Retinal pigment epithelial cell (primary cell): ENCODE measurements around the gene ITFG1.
A peak's percentile ranks its signal among the peaks of the same experiment; 100 is the strongest.

ENCODE experiments used
- DNase-seq: peaks from one replicate; pipeline ENCODE4 v3.0.0-alpha.2; 2010; ENCODE audit warnings: low read depth
- H3K4me3 ChIP-seq: 2 replicates; pipeline ENCODE4 v1.5.1; 2011; ENCODE audit warnings: mild to moderate bottlenecking, low read length, control low read depth, moderate library complexity
- CTCF ChIP-seq: conservative IDR thresholded peaks from 2 replicates; pipeline ENCODE4 v1.5.1; 2011; ENCODE audit warnings: low read depth, low read length, control low read depth, inconsistent platforms

The ITFG1 gene

DNA sequence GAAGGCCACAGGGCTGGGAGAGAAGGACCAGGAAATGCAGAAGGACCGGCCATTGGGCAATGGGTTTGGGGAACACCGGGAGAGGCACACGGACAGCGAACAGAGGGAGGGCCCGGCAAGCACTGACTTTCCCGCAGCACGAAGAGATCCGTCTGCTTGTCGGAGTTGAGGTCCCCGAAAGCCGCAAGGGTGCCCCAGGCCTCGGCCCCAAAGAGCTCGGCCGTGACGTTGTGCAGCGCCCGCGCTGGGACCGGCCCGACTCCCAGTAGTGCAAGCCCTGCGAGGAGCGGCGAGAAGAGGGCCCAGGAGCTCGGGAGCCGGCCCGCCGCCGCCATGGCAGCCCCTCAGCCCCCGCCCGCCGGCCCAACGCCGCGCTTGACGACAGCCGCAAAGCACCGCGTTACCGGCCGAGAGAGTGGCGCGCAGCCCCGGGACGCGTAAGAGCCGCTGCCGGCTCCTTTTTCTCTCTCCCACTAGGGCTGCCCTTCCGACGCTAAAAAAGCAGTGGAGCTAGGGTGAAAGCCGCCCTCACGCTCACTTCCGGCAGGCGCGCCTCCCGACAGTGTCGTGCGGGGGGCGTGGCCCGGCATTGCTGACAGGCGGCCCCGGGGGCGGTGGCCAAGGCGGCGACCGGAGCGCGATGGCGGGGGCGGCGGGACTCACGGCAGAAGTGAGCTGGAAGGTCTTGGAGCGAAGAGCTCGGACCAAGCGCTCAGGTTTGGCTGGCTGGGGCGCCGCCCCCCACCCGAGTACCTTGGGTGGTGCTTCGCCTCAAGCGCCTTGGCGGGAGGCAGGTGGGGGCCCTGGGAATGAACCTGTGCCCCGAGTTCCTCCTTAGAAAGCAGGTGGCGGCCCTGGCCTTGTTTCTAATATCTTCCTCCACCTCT, at the start of gene ITFG1, which contains the start of gene PHKB:
Gene ITFG1 (minus strand): TSS at position 353 of the 887 bp plus-strand sequence. CDS start 18 bp downstream, at position 335.
Gene PHKB (plus strand): TSS at position 621 of the 887 bp plus-strand sequence. CDS start 20 bp downstream, at position 641.
- TF ChIP-seq CTCF, result no peak
- DNase-seq, result peak; percentile 76
- peak within 1 kb of the TSS; percentile 82 for H3K4me3 ChIP-seq

DNA sequence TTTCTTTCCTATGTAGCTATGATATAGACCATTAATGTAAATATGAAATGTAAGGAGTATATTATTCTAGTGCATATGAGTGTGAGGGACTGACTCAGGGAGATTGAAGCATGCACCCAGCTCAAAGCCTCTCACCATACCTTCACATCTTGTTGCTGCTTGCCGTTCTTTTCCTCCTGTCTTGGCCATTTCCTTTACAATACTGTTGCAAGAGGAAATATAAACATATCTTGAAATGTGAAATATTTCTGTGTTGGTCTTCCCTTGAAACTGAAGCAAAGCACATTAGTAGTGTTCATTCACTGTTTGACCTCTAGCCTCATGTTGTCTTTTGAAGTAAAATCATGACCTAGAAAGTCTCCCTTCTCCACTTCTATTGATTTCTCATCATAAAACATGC, 46.8 kb upstream of the ITFG1 start:
- H3K4me3 ChIP-seq, result no peak overlapping the region
- DNase-seq, result no peak
- no peak for TF ChIP-seq CTCF

DNA sequence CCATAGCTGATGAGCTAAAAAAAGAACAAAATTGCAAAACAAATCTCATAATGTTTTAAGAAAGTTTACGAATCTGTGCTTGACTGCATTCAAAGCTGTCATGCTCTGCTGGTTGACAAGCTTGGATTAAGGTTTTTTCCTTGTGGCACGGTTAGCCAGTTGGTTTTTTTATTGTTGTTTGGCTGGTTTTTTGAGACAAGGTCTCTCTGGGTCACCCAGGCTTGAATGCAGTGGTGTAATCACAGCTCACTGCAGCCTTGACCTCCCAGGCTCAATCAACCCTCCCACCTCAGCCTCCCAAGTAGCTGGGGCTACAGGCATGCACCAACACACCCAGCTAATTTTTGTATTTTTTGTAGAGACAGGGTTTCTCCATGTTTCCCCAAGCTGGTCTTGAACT, 45.9 kb upstream of the ITFG1 start:
- DNase-seq, result no peak
- no peak for TF ChIP-seq CTCF
- no peak overlapping the region for H3K4me3 ChIP-seq

- no peak for DNase-seq
- H3K4me3 ChIP-seq, result no peak overlapping the region
- no peak for TF ChIP-seq CTCF
Observed at GRCh38 chr16:47504599-47504998, 43.7 kb upstream of the ITFG1 start.

- H3K4me3 ChIP-seq, result no peak overlapping the region
- DNase-seq, result no peak
- no peak for TF ChIP-seq CTCF
Observed at GRCh38 chr16:47503936-47504335, 43.1 kb upstream of the ITFG1 start.

DNA sequence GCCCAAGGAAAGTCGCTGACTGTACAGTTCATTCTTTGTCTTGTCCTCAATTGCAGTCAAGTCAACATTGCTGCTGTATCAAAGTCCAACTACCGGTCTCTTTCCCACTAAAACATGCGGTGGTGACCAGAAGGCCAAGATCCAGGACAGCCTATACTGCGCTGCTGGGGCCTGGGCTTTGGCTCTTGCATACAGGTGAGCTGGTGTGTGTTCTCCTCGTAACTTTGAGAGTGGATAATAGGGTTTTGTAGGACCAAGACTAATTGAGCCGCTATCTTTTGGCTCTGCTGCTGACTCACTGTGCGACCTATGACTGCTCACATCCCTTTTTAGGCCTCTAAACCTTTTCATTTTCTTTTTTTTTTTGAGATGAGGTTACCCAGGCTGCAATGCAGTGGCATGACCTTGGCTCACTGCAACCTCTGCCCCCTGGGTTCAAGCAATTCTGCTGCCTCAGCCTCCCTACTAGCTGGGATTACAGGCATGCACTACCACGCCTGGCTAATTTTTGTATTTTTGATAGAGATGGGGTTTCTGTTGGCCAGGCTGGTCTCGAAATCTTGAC, 38.9 kb upstream of the ITFG1 start:
- no peak for DNase-seq
- no peak overlapping the region for H3K4me3 ChIP-seq
- no peak for TF ChIP-seq CTCF
